ENCODE measurements around the gene PTTG2.

The PTTG2 gene

GRCh38 chr4:38009949-38010348, 49.8 kb downstream of the PTTG2 start:
- no peak for DNase-seq (ENCODE audit: low read depth in 2 of 2)

Measured in fibroblast of skin of left quadriceps (primary cell).